ENCODE measurements around the gene SUGCT.
"Not testable (repeated sequence)": the region's sequence is repeated elsewhere in the genome, so short reads cannot be mapped to it uniquely, and the experiment has no call there.

The SUGCT gene

DNA sequence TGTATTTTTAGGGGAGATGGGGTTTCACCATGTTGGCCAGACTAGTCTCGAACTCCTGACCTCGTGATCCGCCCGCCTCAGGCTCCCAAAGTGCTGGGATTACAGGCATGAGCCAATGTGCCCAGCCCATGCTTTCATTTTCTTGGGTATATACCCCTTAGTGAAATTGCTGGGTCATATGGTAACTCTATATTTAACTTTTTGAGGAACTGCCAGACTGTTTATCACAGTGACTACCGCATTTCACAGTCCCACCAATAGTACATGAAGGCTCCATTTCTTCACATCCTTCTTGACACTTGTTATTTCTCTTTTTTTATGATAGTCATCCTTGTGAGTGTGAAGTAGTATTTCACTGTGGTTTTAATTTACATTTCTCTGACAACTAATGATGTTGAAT lies 134.0 kb downstream of the SUGCT start:
- DNase-seq, result not testable (repeated sequence)

DNA sequence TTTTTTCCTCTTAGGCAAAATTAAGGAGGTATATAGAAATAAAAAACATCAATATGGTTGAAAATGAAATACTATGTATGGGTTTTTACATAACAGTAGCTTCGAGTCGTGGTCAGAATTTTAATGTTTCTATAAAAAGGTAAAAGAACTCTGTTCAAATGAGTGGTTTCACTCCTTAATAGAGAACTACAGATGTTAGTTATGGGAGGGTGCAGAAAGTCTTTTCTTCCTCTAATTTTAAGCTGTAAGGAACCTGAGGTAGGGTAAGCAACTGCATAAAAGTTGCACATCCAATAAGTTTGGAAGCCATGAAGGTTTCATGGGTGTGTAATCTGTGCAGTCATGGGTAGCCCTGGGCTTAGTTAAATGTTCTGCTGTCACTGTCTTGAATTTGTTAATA lies 141.3 kb downstream of the SUGCT start:
- DNase-seq, result no peak

DNA sequence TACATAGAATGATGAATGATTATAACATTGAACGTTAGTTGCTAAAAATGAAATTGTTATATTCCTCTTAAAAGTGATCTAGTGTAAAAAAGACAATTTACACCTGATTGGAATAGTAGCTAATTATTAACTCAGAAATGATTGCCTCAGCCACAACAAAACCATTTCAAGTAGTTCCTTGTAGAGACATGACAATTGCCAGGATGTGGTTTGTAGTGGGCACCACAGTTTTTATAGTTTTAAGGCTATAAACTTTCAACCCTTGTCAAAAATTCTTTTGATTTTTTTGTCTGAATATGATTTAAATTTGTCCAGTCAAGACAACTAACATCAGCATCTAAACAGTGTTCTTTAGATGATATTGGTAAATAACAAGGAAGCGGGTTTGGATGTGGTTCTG lies 145.2 kb downstream of the SUGCT start:
- no peak for DNase-seq

DNA sequence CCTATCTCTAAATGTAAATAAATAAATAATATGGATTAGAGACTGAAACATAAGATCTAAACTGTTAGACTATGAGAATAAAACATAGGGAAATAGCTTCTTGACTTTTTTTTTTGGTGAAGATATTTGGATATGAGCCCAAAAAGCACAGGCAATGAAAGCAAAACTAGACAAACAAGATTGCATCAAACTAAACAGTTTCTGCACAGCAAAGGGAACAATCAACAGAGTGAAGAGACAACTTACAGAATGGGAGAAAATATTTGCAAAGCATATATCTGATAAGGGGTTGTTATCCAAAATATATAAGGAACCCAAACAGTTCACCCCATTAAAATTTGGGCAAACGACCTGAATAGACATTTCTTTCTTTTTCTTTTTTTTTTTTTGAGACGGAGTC lies 148.1 kb downstream of the SUGCT start:
- DNase-seq, result no peak

DNA sequence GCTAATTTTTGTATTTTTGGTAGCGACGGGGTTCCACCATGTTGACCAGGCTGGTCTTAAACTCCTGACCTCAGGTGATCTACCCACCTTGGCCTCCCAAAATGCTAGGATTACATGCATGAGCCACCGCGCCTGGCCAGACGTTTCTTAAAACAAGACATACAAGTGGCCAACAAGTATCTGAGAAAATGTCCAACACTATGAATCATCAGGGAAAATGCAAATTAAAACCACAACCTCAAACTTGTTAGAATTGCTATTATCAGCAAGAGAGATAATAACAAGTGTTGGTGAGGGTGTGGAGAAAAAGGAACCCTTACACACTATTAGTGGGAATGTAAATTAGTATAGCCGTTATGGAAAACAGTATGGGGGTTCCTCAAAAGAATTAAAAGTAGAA lies 148.6 kb downstream of the SUGCT start:
- DNase-seq, result no peak

DNA sequence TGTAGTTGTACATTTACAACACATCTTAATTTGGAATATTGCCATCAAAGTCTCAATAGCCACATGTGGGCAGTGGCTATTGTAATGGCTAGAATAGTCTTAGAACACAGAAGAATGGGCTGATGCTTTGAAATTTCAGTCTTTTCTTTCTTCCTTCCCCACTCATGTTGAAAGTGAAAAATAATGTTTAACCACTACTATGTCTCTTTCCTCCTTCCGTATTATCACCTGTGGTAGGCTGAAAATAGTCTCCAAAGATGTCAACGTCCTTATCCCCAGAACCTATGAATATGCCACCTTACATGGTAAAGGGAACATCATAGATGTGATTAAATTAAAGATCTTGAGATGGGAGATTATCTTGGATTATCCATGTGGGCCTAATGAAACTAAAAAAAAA lies 154.0 kb downstream of the SUGCT start:
- DNase-seq, result no peak

DNA sequence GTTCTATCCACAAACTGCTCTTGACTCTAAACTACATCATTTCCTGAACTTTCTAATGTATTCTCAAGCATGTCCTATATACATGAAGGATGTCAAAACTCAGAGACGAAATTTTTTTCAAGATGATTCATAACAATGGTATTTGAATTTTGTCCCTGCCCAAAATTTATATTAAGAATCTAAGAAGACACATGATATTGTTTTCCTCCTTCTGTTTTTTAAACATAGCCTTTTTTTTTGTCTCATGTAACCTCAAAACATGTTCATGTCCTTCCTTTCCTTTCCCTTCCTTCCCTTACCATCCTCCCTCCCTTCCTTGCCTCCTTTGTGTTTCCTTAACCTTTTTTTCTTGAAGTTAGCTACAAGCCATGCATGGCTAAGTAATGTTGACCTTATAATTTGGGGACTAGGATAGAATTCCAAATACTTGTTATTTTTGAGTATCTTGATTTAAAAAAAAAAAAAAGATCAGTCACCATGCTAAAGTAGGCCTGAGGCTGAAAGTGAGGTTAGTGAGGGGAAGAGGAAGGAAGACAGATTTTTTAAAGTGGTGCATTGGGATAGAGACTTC lies 163.0 kb downstream of the SUGCT start:
- DNase-seq, result no peak

DNA sequence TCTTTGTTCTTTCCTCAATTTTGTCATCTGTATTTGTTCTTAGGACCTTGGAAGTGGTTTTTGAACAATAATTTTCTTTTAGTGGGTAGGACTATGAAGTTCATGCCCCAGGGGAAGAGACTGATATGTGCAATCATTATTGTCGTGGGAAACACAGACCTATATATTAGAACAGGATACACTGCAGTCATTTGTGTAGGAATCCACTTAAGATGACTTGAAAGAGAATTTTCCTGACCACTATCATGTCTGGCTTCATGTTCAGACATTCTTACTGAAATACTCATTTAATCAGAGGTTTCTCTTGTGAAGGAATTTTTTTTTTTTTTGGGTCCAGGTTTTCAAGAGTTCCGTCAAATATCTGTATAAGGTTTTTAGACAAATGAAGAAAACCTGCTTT lies 163.6 kb downstream of the SUGCT start:
- DNase-seq, result no peak

DNA sequence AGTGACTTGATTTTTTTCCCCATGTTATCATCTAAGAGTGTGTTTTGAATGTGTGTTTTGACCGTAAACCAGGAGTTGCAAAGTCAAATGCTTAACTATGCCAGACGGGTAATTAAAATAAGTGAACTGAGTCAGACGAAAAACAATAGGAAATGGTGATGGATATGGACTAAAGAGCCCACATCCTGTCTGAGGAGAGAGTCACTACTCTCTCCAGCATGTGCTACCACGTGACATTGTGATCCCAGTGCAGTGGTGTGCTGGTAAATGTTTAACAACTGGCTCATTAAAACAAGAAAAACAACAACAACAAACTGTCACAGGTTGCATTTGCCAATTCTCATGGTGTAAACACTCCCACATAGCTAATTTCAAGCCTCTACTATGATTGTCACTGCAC lies 164.3 kb downstream of the SUGCT start:
- peak; percentile 4 for DNase-seq

DNA sequence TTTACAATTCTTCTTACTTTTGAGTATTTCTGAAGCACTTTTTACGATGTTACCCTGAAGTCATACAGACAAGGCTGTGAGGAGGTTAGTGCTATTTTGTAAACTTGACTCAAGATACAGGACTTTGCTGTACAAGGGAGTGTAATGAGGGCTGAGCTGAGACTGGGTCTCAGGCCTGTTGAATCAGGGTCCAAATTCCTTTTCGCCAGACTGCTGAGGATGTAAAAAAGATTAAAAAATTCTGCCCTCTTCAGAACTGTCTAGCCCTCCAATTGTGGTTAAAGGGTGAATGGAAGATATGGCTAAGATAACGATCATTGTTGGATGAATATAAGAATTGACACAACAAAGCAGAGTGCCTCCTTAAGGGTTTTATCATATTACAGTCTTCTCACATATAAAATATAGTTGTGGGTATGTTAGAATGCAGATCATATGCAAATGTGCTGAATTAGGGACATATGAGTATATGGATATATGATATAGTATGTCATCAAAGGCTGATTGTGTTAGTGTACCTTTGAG lies 165.4 kb downstream of the SUGCT start:
- DNase-seq, result no peak

DNA sequence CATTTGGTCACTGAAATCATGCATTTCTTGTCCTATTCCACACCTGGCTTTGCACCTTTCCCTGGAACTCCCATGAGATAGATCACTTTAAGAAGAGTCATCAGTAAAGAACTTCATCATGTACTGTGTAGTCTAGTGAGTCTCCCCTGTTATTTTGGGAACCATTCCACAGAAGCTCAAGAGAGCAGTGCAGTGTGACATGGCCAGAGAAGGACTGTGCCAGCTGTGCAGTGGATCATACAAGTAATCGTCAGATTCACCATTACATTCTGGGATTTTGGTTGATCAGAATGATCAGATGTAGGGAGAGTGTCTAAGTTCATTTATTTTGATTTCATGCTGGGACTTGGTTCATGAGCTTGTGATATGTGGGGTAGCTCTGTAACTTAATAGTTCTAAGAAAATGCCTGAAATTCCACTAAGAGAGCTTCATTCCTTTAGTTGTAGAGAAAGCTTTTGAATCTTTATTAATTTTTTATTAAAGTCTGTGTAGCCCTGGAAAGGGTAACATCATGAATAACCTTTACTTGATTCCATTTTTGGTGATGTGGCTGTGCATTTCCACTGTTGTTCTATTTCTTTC lies 166.8 kb downstream of the SUGCT start:
- no peak for DNase-seq

DNA sequence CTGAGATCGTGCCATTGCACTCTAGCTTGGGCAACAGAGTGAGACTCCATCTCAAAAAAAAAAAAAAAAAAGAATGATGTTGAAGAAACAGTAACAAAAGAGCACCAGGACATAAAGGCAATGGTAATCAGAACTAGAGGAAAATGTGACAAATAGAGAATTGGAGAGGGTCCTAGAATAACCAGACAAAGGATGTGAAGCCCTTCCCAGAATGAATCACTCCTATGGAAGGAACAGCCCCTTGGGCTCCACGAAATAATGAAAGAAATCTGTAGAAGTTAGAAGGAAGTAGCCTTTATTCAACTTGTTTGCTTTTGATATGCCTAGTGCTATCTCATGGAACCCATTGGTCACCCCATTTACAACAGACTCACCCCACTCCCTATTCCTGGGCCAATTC lies 169.2 kb downstream of the SUGCT start:
- DNase-seq, result no peak

DNA sequence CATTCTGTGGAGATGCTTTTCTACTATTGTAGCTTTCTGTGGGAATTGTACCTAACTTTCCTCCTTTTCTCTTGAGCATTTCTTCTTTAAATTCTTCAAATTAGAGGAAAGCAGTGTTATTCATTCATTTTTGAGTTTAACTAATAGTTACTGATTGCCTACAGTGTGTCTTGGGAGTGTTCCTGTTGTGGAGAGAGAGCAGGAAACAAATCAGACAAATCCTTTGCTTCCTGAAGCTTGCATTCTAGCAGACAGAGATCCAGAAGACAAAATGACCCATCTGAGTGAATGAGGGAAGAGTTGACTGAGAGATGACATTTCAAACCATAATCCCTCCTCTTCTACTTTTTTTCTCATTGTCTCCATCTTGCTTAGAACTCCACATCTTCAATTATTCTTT lies 170.4 kb downstream of the SUGCT start:
- no peak for DNase-seq

DNA sequence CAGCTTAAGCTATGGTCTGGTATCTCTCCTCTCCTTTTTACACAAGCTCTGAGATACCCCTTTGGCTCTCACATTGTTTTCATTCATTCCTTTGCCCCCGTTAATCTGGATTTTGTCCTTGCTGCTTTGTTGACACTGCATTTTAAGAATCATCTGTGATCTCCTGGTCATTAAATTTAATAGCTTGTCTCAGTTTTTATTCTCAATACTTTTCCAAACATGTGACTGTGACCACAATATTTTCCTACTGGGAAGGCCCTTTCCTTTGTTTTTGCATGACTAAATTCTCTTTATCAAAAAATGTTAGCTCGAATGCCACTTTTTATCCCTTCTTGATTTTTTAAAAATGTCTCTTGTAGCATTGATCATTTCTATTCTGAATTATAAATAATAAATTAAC lies 171.2 kb downstream of the SUGCT start:
- DNase-seq, result no peak

DNA sequence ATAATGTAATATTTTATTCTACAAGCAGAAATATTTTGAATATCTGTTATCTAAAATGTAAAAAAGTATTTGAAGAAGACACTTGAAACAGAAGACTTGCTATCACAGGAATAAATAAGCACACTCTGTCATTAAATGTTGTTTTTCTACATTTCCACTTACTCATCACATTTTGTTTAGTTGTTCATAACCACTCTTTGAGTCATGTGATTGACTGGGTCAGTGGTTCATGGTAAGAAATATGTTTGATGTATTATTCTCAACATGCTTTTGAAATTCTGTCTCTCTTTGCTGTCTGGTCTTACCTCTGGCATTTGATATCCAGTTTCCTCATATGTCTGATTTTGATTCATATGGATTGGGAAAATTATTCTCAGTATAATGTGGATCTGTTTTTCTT lies 171.8 kb downstream of the SUGCT start:
- DNase-seq, result no peak

DNA sequence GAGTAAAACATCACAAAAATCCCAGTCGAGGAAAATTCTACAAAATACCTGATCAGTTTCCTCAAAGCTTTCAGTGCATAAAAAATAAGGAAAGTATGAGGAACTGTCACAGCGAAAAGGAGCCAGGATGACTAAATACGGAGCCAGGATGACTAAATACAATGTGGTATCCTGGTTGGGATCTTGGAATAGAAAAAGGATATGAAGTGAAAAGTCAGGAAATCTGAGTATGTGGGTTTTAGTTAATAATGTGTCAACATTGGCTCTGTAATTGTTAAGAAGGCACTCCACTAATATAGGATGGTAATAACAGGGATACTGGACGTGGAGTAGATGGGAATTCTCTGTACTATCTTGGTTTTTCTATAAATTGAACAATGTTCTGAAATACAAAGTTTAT lies 175.5 kb downstream of the SUGCT start:
- no peak for DNase-seq

DNA sequence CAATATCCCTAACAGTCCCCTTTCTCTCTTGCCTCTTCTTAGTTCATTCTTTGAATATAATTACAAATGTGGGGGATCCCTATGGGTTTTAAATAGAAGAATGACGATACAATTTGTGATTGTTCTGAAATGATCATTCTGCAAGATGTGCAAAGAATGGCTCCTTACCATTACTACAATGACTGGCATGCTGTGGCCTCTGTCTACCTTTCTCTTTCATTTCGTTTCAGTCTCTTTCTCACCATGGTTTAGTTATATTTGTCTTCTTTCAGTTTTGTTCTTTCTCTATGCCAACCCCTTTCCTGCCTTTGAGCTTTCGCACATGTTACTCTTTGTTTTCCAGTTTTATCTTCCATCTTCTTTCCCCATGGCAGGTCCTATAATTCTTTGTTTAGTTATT lies 176.5 kb downstream of the SUGCT start:
- no peak for DNase-seq

DNA sequence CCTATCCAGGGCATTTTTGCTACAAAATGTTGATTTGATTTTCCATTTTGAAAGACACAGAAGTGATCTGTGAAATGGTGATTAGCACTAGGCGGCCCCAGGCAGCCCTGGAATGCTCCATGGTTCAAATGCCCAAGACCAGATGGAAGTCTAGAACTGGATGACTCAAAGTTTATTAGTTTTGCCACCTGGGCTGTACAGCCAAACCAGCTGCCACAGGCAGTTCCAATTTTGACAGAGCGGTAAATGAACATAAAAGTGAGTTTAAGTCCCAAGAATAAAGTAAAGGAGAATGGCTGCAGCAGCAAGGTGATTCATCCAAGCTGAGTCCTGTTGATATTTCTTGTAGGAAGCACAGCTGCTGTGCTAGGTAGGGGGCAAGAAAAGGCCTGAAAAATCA lies 180.5 kb downstream of the SUGCT start:
- no peak for DNase-seq

DNA sequence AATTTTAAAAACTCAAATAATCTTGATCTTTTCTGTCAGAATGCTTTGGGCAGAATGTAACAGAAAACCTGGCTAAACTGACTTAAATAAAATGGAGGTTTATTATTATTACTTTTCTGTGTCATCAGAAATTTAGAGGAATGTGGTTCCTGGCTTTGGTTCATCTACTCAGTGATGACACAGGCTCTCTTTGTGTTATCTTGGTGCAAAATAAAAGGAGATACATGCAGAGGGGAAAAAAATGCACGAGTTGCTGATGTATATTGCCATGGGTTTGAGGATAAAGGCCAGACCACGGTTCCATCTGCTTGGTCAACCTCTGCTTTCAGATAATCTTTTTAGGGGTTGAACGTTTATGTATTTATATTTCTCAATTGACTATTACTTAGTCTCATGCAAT lies 181.4 kb downstream of the SUGCT start:
- DNase-seq, result no peak

DNA sequence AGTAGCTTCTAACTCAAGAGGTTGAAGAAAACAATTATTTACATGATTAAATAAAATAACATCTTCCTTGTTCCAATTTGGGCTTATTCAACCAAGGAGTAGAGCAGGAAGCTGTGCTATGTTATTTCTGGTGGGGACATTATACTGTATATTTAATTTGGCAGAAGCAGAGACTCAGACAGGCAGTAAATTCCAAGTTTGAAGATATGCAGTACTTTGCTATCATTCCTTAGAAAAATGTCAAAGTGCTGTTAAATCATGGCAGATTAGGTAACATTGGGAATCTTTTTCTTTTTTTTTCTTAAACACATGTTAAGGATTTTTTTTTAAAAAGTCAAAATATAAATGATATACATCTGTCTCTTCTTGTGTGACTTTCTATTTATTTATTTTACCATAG lies 190.1 kb downstream of the SUGCT start:
- DNase-seq, result no peak

DNA sequence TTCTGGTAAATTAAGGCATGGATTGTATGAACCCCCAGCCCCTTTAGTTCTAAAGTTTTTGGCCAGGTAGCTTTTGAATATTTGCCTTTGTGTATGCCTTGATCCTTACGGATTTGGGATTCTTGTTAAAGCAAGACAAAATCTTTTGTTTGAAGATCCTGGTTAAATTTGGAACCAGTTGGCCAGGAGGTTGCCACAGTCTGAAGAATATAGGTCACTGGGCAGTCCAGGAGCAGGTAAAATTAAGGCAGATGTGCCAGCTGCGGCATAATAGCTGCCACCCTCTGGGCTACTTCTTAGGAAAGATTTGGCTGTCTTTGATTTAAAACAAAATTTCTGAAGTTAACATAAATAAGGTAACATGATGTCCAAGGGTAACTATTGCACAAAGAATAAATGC lies 192.3 kb downstream of the SUGCT start:
- no peak for DNase-seq

DNA sequence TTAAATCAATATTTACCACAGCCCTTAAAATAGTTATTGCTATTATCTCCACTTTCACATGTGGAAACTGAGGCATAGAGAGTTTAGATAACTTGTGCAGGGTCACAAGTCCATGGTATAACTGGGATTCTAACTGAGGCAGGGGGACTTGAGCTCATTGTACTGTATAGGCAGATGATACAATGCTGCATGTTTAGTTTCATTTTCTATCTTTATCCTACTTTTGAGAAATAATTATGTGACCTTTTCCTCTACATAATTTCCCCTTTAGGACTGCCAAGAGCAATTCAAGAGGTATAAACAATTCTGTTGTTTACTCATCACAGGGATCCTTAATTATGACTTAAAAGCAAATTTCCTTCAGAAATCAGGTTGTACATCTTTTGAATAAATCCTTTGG lies 193.1 kb downstream of the SUGCT start:
- no peak for DNase-seq

DNA sequence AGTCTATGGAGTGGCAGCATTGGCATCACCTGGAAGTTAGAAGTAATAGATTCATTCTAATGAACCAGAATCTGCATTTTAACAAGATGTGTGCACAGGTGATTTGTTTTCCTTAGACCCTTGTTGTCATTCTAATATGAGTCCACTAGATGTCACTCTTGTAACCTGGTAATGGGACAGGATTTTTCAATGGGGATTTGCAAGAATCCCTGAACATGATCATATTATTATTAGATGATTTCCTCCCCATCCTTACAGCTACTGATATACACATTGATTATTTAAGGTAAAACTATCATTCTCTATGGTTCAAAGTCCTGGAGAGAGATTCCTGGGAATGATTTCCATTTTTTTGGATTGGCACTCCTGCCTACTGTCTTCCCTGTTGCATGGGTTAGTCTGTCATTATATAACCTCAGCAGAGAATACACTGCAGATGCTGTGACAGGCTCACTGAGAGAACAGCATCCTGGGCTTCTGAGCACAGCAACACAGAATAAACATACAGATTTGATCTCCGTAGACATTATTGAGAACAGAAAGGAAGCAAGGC lies 194.9 kb downstream of the SUGCT start:
- no peak for DNase-seq

DNA sequence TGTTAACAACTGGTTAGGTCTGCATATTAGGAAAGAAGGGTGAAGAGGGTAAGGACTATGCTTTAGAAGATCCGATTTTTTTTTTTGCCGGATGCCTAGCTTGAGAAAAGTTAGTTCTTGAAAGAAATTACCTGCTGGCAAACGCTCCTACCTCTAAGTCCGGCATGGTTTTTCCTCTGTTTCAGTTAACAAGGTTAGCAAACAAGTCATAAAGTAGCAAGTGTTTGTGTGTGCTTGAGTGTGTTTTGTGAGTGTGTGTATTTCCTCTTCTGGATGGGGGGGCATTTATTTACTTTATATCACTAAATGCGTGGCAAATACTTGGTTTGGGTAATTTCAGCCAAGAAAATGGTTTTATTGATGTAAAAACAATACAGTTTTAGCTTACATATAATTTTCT lies 195.6 kb downstream of the SUGCT start:
- no peak for DNase-seq

DNA sequence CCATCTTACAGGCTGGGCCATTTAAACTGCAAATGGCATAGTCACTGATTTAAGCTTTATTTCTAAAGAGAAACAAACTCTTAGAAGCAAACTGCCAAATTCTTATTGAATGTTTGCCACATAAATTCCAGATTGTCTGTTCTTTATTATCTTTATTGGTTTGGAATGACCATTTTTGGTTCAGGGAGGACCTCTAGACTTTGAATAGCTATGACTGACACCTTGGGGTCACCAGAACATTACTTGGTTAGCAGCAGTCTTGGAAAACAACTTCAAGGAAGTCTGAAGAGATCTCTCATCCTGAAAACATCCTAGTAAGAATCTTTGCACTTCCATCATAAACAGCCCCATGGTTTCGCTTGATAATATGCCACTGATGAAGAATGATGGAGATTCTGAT lies 197.1 kb downstream of the SUGCT start:
- DNase-seq, result no peak
